HepG2 (cell line): Measurements from ENCODE around the gene SLC25A51. TPM values are rescaled to one million over a fixed set of nuclear protein-coding genes. Genes with fewer than 3 reads are reported as not detected.
A peak's percentile ranks its signal among the peaks of the same experiment; 100 is the strongest.

ENCODE experiments used
- ATAC-seq: fragments of 200-7000 bp; cut with Tn5 transposase; 3 replicates; pipeline ENCODE4 v1.9.1; 2020; ENCODE audit warnings: mild to moderate bottlenecking, moderate library complexity
- BruUV-seq: library from RNA; stranded (reverse); fragments of 400-500 nt; replicated peaks from 2 replicates; lab custom pipeline; 2021; lab: Mats Ljungman, UMichigan
- CTCF ChIA-PET: fragments of 300-600 bp; formaldehyde crosslinking; extraction: SDS; loops from one replicate; lab custom pipeline; 2021; ENCODE audit warnings: low total read pairs, inconsistent platforms, low intra/inter-chr PET ratio; lab: Yijun Ruan, JAX
- POLR2A ChIA-PET: fragments of 350-600 bp; sonication (Branson Sonifier 250); formaldehyde crosslinking; loops from one replicate; lab custom pipeline; 2020; ENCODE audit warnings: antibody characterized with exemption, inconsistent platforms; lab: Yijun Ruan, JAX
- DNase-seq: peaks from one replicate; pipeline ENCODE4 v3.0.0-alpha.2; 2015; ENCODE audit warnings: low spot score
- FAIRE-seq: peaks from 3 replicates; lab custom pipeline; 2011; peaks lifted over from hg19 to GRCh38; lab: Jason Lieb, UNC
- H2AFZ ChIP-seq: one replicate; pipeline ENCODE4 v1.6.1; 2011; ENCODE audit warnings: low read length, inconsistent platforms
- H3K27ac ChIP-seq: fragments of 300-600 bp; 3 replicates; pipeline ENCODE4 v1.8.0; 2011; ENCODE audit warnings: mixed run types, mild to moderate bottlenecking, mixed read lengths, low read length, inconsistent platforms; ENCODE audit not compliant: insufficient read depth; ENCODE audit errors: extremely low read length
- H3K27me3 ChIP-seq, 2 experiments: fragments of 200-600 bp in 1 of 2; 2 replicates in 1 of 2; 3 replicates in 1 of 2; pipeline versions ENCODE4 v1.6.0 to v1.8.0; 2011; ENCODE audit warnings: low read length in 2 of 2, mild to moderate bottlenecking in 2 of 2, moderate library complexity in 2 of 2, inconsistent platforms in 1 of 2; ENCODE audit not compliant: insufficient read depth in 2 of 2, control insufficient read depth in 1 of 2
- H3K36me3 ChIP-seq, 2 experiments: fragments of 200-600 bp in 1 of 2; replicated peaks in 1 of 2; 2 replicates in 1 of 2; 3 replicates in 1 of 2; pipeline versions ENCODE4 v1.5.1 to v1.8.0; 2011; ENCODE audit warnings: low read length in 2 of 2, inconsistent platforms in 1 of 2; ENCODE audit not compliant: insufficient read depth in 2 of 2, control insufficient read depth in 1 of 2
- H3K4me1 ChIP-seq: 2 replicates; pipeline ENCODE4 v1.5.1; 2012; ENCODE audit warnings: low read length, inconsistent platforms; ENCODE audit not compliant: insufficient read depth
- H3K4me2 ChIP-seq: 2 replicates; pipeline ENCODE4 v1.6.0; 2011; ENCODE audit warnings: low read depth, low read length, inconsistent platforms
- H3K4me3 ChIP-seq, 3 experiments: fragments of 200-600 bp in 1 of 3; sonication (generic), shearing (Covaris generic) in 1 of 3; replicated peaks in 1 of 3; 2 replicates each; pipeline ENCODE4 v1.5.1; 2011 to 2016; ENCODE audit warnings: low read length in 3 of 3, inconsistent platforms in 2 of 3, low read depth in 2 of 3, mild to moderate bottlenecking in 2 of 3, control low read depth in 1 of 3, mixed read lengths in 1 of 3; ENCODE audit not compliant: insufficient read depth in 1 of 3
- H3K79me2 ChIP-seq: one replicate; pipeline ENCODE4 v1.6.1; 2011; ENCODE audit warnings: low read length, inconsistent platforms; ENCODE audit not compliant: insufficient read depth
- H3K9ac ChIP-seq: 2 replicates; pipeline ENCODE4 v1.6.0; 2011; ENCODE audit warnings: mild to moderate bottlenecking, low read depth, low read length, inconsistent platforms; ENCODE audit not compliant: insufficient read depth
- H3K9me3 ChIP-seq: 2 replicates; pipeline ENCODE4 v1.5.1; 2012; ENCODE audit warnings: mild to moderate bottlenecking, low read length
- H4K20me1 ChIP-seq: 2 replicates; pipeline ENCODE4 v1.6.0; 2011; ENCODE audit warnings: inconsistent platforms, mild to moderate bottlenecking, low read length, moderate library complexity; ENCODE audit not compliant: insufficient read depth
- SSRP1 ChIP-seq: IDR thresholded peaks from 2 replicates; pipeline ENCODE4 v1.6.1; 2016; ENCODE audit warnings: control low read depth
- ZBTB8A ChIP-seq: sonication (generic); formaldehyde crosslinking; IDR thresholded peaks from 2 replicates; pipeline ENCODE4 v1.4.0; 2020; ENCODE audit warnings: mild to moderate bottlenecking, low read depth, missing genetic modification reagents, borderline replicate concordance
- ZNF652 ChIP-seq: IDR thresholded peaks from 2 replicates; pipeline ENCODE4 v1.6.1; 2016; ENCODE audit warnings: low read depth, borderline replicate concordance
- ZNF724P ChIP-seq: sonication (generic); formaldehyde crosslinking; IDR thresholded peaks from 2 replicates; pipeline ENCODE4 v1.8.0; 2022; ENCODE audit warnings: missing genetic modification reagents, borderline replicate concordance
- WGBS: methylation state at CpG from one replicate; pipeline ENCODE4 v1.1.6; 2017; ENCODE audit warnings: low lambda C conversion rate; 5-methylcytosine and 5-hydroxymethylcytosine counted together
- in situ Hi-C: cut with HindIII; loops from 2 replicates; pipeline ENCODE4 v1.10.0; 2017; ENCODE audit warnings: low pct_unique_long_range_greater_than_20kb; ENCODE audit not compliant: extremely low pct_ligation_motif_present
- intact Hi-C: fragments of 100-400 bp; cut with micrococcal nuclease; formaldehyde crosslinking; loops from one replicate; pipeline ENCODE4 v1.10.0; 2022; ENCODE audit not compliant: unreplicated experiment
- polyA plus RNA-seq, 8 experiments: library from polyadenylated mRNA; depleted of rRNA in 3 of 8; stranded (reverse) in 7 of 8; unstranded in 1 of 8; fragments of >200 nt; fragmentation: Illumina TruSeq in 4 of 8; extraction: Trizol in 4 of 8; gene quantifications; 2 replicates each; pipeline versions ENCODE4 v1.2.1 to v1.2.3, GENCODE V29; 2011 to 2016; ENCODE audit warnings: low read depth in 4 of 8, missing spikeins in 1 of 8, mixed read lengths in 1 of 8; ENCODE audit not compliant: insufficient read depth in 1 of 8
- total RNA-seq, 5 experiments: library from RNA; depleted of rRNA; stranded (reverse); fragments of >200 nt; fragmentation: Illumina TruSeq; extraction: Trizol; gene quantifications; 2 replicates each; pipeline ENCODE4 v1.2.3, GENCODE V29; 2016; ENCODE audit warnings: low read depth in 1 of 5
- TF ChIP-seq, protein P1 (sequence below): sonication (generic); formaldehyde crosslinking; IDR thresholded peaks from 2 replicates; pipeline ENCODE4 v1.5.1; 2020; ENCODE audit warnings: mild to moderate bottlenecking, moderate library complexity, missing genetic modification reagents
- TF ChIP-seq, protein P2 (sequence below): sonication (generic); formaldehyde crosslinking; IDR thresholded peaks from 2 replicates; pipeline ENCODE4 v1.9.0; 2021; ENCODE audit warnings: missing genetic modification reagents, mild to moderate bottlenecking, borderline replicate concordance
- TF ChIP-seq, protein P3 (sequence below): sonication (generic); formaldehyde crosslinking; conservative IDR thresholded peaks from 2 replicates; pipeline ENCODE4 v1.8.0; 2022; ENCODE audit warnings: missing genetic modification reagents
- TF ChIP-seq, protein P4 (sequence below): sonication (generic); formaldehyde crosslinking; IDR thresholded peaks from 2 replicates; pipeline ENCODE4 v1.8.1; 2023; ENCODE audit warnings: mild to moderate bottlenecking, missing genetic modification reagents, borderline replicate concordance
- TF ChIP-seq, protein P5 (sequence below): sonication (generic); formaldehyde crosslinking; IDR thresholded peaks from 2 replicates; pipeline ENCODE4 v1.4.0; 2020; ENCODE audit warnings: missing genetic modification reagents

Gene SLC25A51
- total and polyA plus RNA-seq, 2 of the 13 experiments (the other 11 are each of a cell fraction or from before 2014, with no cell fraction given): 14.6 to 37.7 TPM

DNA sequence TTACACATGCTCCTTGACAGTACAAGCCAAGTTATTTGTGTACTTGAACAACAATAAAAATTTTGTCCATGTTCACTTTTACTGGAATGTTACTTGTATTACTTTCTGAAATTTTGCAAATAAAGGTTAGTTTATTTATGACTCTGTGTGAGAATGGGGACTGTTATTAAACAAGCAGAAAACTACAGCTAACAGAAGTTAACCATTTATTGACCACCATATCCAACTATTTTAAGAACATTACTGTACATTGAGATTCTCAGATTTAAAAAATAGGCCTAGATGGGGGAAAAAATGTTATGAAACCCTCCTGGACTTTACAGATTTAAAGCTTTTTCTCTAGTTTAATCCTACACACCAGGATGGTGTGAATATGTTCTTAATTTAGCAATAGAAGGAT is 1.8 kb downstream of the SLC25A51 start:
- ChIA-PET CTCF (no interaction called here), POLR2A (interaction anchor here (1.2 to 1.7 kb wide), 2 partner anchors 9 to 416 kb away, joined by 4 to 5 read pairs; no protein-coding TSS in a partner anchor)
- in situ Hi-C loops (loop anchor here (10.0 to 25.0 kb wide), 3 partner anchors 353 to 453 kb away; partner anchors contain the start of gene POLR1E), intact Hi-C loops (loop anchor here (5.0 kb wide), 2 partner anchors 115 to 415 kb away; partner anchors contain the start of genes EXOSC3 and POLR1E)
- no peak for ATAC-seq
- H3K36me3 ChIP-seq: peaks cover 2 to 12% of the 10 kb centered on the region in 2 experiments; a peak in 3 of 5 replicates
- H3K9ac ChIP-seq: no peak overlapping the region
- peak overlapping the region; percentile 95 for H3K4me2 ChIP-seq
- H4K20me1 ChIP-seq: no peaks in the 10 kb centered on the region
- BruUV-seq: no TSS peak
- peaks cover 44% of the 10 kb centered on the region for H3K4me1 ChIP-seq
- peak; percentile 75 for TF ChIP-seq ZNF652 (CRISPR knock-in tag)
- TF ChIP-seq, protein P1, sequence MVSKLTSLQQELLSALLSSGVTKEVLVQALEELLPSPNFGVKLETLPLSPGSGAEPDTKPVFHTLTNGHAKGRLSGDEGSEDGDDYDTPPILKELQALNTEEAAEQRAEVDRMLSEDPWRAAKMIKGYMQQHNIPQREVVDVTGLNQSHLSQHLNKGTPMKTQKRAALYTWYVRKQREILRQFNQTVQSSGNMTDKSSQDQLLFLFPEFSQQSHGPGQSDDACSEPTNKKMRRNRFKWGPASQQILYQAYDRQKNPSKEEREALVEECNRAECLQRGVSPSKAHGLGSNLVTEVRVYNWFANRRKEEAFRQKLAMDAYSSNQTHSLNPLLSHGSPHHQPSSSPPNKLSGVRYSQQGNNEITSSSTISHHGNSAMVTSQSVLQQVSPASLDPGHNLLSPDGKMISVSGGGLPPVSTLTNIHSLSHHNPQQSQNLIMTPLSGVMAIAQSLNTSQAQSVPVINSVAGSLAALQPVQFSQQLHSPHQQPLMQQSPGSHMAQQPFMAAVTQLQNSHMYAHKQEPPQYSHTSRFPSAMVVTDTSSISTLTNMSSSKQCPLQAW (CRISPR knock-in tag): no peak
- TF ChIP-seq, all 625 proteins: peak for 1
- no peak overlapping the region for H2AFZ ChIP-seq
- DNase-seq (no peak), FAIRE-seq (no peak)
- no peaks in the 10 kb centered on the region; a peak in 1 of 5 replicates for H3K27me3 ChIP-seq
- H3K27ac ChIP-seq: no peak overlapping the region
- H3K9me3 ChIP-seq: no peaks in the 10 kb centered on the region
- peak overlapping the region in 2 of 3 experiments; percentile 77 to 90; a peak in 2 of 6 replicates for H3K4me3 ChIP-seq
- peaks cover 22% of the 10 kb centered on the region for H3K79me2 ChIP-seq

DNA sequence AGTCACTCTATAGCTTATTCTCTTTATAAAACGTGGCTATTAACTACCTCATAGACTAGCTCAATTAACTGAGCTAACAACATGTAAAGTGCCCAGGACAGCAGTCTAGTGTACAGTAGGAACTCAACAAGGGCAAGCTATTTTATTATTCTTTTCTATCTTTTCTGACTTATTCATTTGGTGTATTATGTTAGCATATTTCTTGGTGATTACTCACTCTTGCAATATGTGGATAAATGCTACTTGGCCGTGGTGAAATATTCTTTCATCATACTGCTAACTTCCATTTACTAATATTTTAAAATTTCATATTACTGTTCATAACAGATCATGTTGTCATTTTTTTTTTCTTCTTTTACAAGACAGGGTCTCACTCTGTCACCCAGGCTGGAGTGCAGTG is 4.9 kb downstream of the SLC25A51 start:
- WGBS: 99% methylated on average over 2 of the region's 2 CpGs
- Histone ChIP-seq H3K36me3 (peaks cover 3 to 30% of the 10 kb centered on the region in 2 experiments; a peak in 4 of 5 replicates), H3K4me1 (peaks cover 18% of the 10 kb centered on the region), H3K4me2 (no peak overlapping the region), H3K9me3 (no peaks in the 10 kb centered on the region), H3K27me3 (no peaks in the 10 kb centered on the region; a peak in 1 of 5 replicates), H3K9ac (no peak overlapping the region), H2AFZ (no peak overlapping the region), H4K20me1 (no peaks in the 10 kb centered on the region), H3K79me2 (peaks cover 22% of the 10 kb centered on the region), H3K4me3 (no peak overlapping the region), H3K27ac (no peak overlapping the region)
- DNase-seq: no peak
- in situ Hi-C loops (no loop called here), intact Hi-C loops (no loop called here)
- ChIA-PET POLR2A (no interaction called here), CTCF (no interaction called here)
- FAIRE-seq: no peak
- ATAC-seq: no peak
- BruUV-seq: no TSS peak
- TF ChIP-seq ZNF724P: no peak
- TF ChIP-seq, protein P2, sequence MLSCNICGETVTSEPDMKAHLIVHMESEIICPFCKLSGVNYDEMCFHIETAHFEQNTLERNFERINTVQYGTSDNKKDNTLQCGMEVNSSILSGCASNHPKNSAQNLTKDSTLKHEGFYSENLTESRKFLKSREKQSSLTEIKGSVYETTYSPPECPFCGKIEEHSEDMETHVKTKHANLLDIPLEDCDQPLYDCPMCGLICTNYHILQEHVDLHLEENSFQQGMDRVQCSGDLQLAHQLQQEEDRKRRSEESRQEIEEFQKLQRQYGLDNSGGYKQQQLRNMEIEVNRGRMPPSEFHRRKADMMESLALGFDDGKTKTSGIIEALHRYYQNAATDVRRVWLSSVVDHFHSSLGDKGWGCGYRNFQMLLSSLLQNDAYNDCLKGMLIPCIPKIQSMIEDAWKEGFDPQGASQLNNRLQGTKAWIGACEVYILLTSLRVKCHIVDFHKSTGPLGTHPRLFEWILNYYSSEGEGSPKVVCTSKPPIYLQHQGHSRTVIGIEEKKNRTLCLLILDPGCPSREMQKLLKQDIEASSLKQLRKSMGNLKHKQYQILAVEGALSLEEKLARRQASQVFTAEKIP (CRISPR knock-in tag): no peak
- TF ChIP-seq, protein P3, sequence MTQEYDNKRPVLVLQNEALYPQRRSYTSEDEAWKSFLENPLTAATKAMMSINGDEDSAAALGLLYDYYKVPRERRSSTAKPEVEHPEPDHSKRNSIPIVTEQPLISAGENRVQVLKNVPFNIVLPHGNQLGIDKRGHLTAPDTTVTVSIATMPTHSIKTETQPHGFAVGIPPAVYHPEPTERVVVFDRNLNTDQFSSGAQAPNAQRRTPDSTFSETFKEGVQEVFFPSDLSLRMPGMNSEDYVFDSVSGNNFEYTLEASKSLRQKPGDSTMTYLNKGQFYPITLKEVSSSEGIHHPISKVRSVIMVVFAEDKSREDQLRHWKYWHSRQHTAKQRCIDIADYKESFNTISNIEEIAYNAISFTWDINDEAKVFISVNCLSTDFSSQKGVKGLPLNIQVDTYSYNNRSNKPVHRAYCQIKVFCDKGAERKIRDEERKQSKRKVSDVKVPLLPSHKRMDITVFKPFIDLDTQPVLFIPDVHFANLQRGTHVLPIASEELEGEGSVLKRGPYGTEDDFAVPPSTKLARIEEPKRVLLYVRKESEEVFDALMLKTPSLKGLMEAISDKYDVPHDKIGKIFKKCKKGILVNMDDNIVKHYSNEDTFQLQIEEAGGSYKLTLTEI (CRISPR knock-in tag): no peak
- TF ChIP-seq, protein P4, sequence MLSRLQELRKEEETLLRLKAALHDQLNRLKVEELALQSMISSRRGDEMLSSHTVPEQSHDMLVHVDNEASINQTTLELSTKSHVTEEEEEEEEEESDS (CRISPR knock-in tag): no peak
- TF ChIP-seq, protein P5, sequence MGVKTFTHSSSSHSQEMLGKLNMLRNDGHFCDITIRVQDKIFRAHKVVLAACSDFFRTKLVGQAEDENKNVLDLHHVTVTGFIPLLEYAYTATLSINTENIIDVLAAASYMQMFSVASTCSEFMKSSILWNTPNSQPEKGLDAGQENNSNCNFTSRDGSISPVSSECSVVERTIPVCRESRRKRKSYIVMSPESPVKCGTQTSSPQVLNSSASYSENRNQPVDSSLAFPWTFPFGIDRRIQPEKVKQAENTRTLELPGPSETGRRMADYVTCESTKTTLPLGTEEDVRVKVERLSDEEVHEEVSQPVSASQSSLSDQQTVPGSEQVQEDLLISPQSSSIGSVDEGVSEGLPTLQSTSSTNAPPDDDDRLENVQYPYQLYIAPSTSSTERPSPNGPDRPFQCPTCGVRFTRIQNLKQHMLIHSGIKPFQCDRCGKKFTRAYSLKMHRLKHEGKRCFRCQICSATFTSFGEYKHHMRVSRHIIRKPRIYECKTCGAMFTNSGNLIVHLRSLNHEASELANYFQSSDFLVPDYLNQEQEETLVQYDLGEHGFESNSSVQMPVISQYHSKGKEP (CRISPR knock-in tag): no peak
- no peak for TF ChIP-seq SSRP1
- no peak for TF ChIP-seq ZBTB8A
